GM12878 (cell line): ENCODE results near the gene LINC00237. TPM values are rescaled to one million over a fixed set of nuclear protein-coding genes. Genes with fewer than 3 reads are reported as not detected.
A peak's percentile ranks its signal among the peaks of the same experiment; 100 is the strongest.

Source experiments
- BCL11A ChIP-seq: IDR thresholded peaks from 2 replicates; pipeline ENCODE4 v1.6.1; 2011; ENCODE audit warnings: low read depth, low read length
- CHD2 ChIP-seq: IDR thresholded peaks from 2 replicates; pipeline ENCODE4 v1.6.1; 2011; ENCODE audit warnings: low read depth, low read length, improper control_type of control experiment, borderline replicate concordance
- CHD4 ChIP-seq: fragments of 200-600 bp; sonication (generic); IDR thresholded peaks from 2 replicates; pipeline ENCODE4 v1.6.1; 2016; ENCODE audit warnings: mild to moderate bottlenecking
- EGR1 ChIP-seq, 2 experiments: IDR thresholded peaks; 1 replicate in 1 of 2; 2 replicates in 1 of 2; pipeline ENCODE4 v1.6.1; 2011 to 2012; ENCODE audit warnings: low read depth in 2 of 2, low read length in 2 of 2, borderline replicate concordance in 1 of 2, mild to moderate bottlenecking in 1 of 2, moderate library complexity in 1 of 2
- EP300 ChIP-seq, 2 experiments: fragments of 150-350 bp in 1 of 2; IDR thresholded peaks; 2 replicates each; pipeline ENCODE4 v1.6.1; 2011 to 2012; ENCODE audit warnings: low read depth in 2 of 2, low read length in 2 of 2, borderline replicate concordance in 1 of 2, improper control_type of control experiment in 1 of 2, inconsistent platforms in 1 of 2; ENCODE audit not compliant: control insufficient read depth in 1 of 2
- HCFC1 ChIP-seq: fragments of 150-350 bp; IDR thresholded peaks from 2 replicates; pipeline ENCODE4 v1.6.1; 2014; ENCODE audit warnings: low read length
- JUNB ChIP-seq: IDR thresholded peaks from 2 replicates; pipeline ENCODE4 v1.6.1; 2016; ENCODE audit warnings: antibody characterized with exemption, mild to moderate bottlenecking
- KAT2A ChIP-seq: conservative IDR thresholded peaks from 2 replicates; pipeline ENCODE4 v1.6.1; 2011; ENCODE audit warnings: low read depth, low read length; ENCODE audit not compliant: control insufficient read depth
- MTA2 ChIP-seq: fragments of 450-650 bp; IDR thresholded peaks from 2 replicates; pipeline ENCODE4 v1.6.1; 2016; ENCODE audit warnings: low read depth, mild to moderate bottlenecking, moderate library complexity
- MXI1 ChIP-seq: fragments of 150-350 bp; IDR thresholded peaks from 2 replicates; pipeline ENCODE4 v1.6.1; 2011; ENCODE audit warnings: low read depth, mild to moderate bottlenecking, inconsistent platforms, low read length, improper control_type of control experiment
- PML ChIP-seq: IDR thresholded peaks from 2 replicates; pipeline ENCODE4 v1.6.1; 2012; ENCODE audit warnings: low read length, inconsistent platforms
- RAD21 ChIP-seq: IDR thresholded peaks from 2 replicates; pipeline ENCODE4 v1.6.1; 2011; ENCODE audit warnings: mild to moderate bottlenecking, low read depth, low read length, moderate library complexity; ENCODE audit not compliant: insufficient read depth
- TBL1XR1 ChIP-seq: IDR thresholded peaks from 2 replicates; pipeline ENCODE4 v1.6.1; 2012; ENCODE audit warnings: low read depth, low read length, improper control_type of control experiment
- TCF12 ChIP-seq: IDR thresholded peaks from 2 replicates; pipeline ENCODE4 v1.6.1; 2011; ENCODE audit warnings: low read depth, mild to moderate bottlenecking, low read length
- YBX1 ChIP-seq: fragments of 450-650 bp; IDR thresholded peaks from 2 replicates; pipeline ENCODE4 v1.6.1; 2016; ENCODE audit warnings: antibody characterized with exemption
- ZNF207 ChIP-seq: fragments of 450-650 bp; IDR thresholded peaks from 2 replicates; pipeline ENCODE4 v1.6.1; 2014; ENCODE audit warnings: antibody characterized with exemption, mild to moderate bottlenecking, borderline replicate concordance
- ZNF24 ChIP-seq: fragments of 450-650 bp; IDR thresholded peaks from 2 replicates; pipeline ENCODE4 v1.6.1; 2017; ENCODE audit warnings: antibody characterized with exemption, mild to moderate bottlenecking
- polyA plus RNA-seq, 11 experiments: library from polyadenylated mRNA; depleted of rRNA in 4 of 11; unstranded in 6 of 11; stranded (reverse) in 5 of 11; fragments of >200 nt; fragmentation: Nextera tagmentation in 4 of 11; fragmentation: Illumina TruSeq in 1 of 11; extraction: Ambion mirVana in 4 of 11; extraction: Trizol in 1 of 11; gene quantifications; 1 replicate in 1 of 11; 2 replicates in 10 of 11; pipeline versions ENCODE4 v1.2.1 to v1.2.3, GENCODE V29; 2011 to 2016; ENCODE audit warnings: inconsistent platforms in 2 of 11, missing spikeins in 2 of 11, low read depth in 1 of 11
- total RNA-seq, 4 experiments: library from RNA; depleted of rRNA in 3 of 4; stranded (reverse); fragments of >200 nt in 3 of 4; fragmentation: Illumina TruSeq in 1 of 4; extraction: Trizol in 1 of 4; gene quantifications; 2 replicates each; pipeline versions ENCODE4 v1.2.1 to v1.2.3, GENCODE V29; 2013 to 2021
- TF ChIP-seq, protein P1 (sequence below), 3 experiments: IDR thresholded peaks in 2 of 3; conservative IDR thresholded peaks in 1 of 3; 2 replicates each; pipeline ENCODE4 v1.5.1; 2011; ENCODE audit warnings: low read depth in 3 of 3, low read length in 3 of 3, mild to moderate bottlenecking in 3 of 3, control low read depth in 2 of 3, moderate library complexity in 2 of 3, inconsistent platforms in 1 of 3, mixed read lengths in 1 of 3; ENCODE audit not compliant: control insufficient read depth in 2 of 3, insufficient read depth in 1 of 3; ENCODE audit errors: extremely low read depth in 1 of 3
- TF ChIP-seq, protein P2 (sequence below): fragments of 450-650 bp; IDR thresholded peaks from 2 replicates; pipeline ENCODE4 v1.6.1; 2017; ENCODE audit warnings: antibody characterized with exemption, mild to moderate bottlenecking, moderate library complexity
- TF ChIP-seq, protein P3 (sequence below): IDR thresholded peaks from 2 replicates; pipeline ENCODE4 v1.6.1; 2012; ENCODE audit warnings: low read depth, low read length, improper control_type of control experiment
- TF ChIP-seq, protein P4 (sequence below): fragments of 450-650 bp; IDR thresholded peaks from 2 replicates; pipeline ENCODE4 v1.6.1; 2017; ENCODE audit warnings: low read depth, mild to moderate bottlenecking, moderate library complexity

Gene LINC00237
- total and polyA plus RNA-seq, 10 of the 15 experiments (the other 5 are each of a cell fraction or from before 2014, with no cell fraction given), result not detected

- TF ChIP-seq, protein P1, sequence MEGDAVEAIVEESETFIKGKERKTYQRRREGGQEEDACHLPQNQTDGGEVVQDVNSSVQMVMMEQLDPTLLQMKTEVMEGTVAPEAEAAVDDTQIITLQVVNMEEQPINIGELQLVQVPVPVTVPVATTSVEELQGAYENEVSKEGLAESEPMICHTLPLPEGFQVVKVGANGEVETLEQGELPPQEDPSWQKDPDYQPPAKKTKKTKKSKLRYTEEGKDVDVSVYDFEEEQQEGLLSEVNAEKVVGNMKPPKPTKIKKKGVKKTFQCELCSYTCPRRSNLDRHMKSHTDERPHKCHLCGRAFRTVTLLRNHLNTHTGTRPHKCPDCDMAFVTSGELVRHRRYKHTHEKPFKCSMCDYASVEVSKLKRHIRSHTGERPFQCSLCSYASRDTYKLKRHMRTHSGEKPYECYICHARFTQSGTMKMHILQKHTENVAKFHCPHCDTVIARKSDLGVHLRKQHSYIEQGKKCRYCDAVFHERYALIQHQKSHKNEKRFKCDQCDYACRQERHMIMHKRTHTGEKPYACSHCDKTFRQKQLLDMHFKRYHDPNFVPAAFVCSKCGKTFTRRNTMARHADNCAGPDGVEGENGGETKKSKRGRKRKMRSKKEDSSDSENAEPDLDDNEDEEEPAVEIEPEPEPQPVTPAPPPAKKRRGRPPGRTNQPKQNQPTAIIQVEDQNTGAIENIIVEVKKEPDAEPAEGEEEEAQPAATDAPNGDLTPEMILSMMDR (IDR thresholded peaks at IDR 0.05 in 2 of 3, conservative IDR thresholded peaks at IDR 0.05 in 1 of 3; ENCODE audit: control insufficient read depth in 2 of 3, extremely low read depth in 1 of 3, insufficient read depth in 1 of 3, low read depth in 3 of 3, low read length in 3 of 3), result peak; percentile 28 to 58 (median 38); a peak in 5 of 6 replicates
- TF ChIP-seq ZNF24, result no peak
- no peak for TF ChIP-seq BCL11A
- TF ChIP-seq HCFC1, result peak; percentile 32; the same call in 1 of the 2 replicates
- TF ChIP-seq CHD2, result peak; percentile 64
- TF ChIP-seq KAT2A, result no peak
- TF ChIP-seq, protein P2, sequence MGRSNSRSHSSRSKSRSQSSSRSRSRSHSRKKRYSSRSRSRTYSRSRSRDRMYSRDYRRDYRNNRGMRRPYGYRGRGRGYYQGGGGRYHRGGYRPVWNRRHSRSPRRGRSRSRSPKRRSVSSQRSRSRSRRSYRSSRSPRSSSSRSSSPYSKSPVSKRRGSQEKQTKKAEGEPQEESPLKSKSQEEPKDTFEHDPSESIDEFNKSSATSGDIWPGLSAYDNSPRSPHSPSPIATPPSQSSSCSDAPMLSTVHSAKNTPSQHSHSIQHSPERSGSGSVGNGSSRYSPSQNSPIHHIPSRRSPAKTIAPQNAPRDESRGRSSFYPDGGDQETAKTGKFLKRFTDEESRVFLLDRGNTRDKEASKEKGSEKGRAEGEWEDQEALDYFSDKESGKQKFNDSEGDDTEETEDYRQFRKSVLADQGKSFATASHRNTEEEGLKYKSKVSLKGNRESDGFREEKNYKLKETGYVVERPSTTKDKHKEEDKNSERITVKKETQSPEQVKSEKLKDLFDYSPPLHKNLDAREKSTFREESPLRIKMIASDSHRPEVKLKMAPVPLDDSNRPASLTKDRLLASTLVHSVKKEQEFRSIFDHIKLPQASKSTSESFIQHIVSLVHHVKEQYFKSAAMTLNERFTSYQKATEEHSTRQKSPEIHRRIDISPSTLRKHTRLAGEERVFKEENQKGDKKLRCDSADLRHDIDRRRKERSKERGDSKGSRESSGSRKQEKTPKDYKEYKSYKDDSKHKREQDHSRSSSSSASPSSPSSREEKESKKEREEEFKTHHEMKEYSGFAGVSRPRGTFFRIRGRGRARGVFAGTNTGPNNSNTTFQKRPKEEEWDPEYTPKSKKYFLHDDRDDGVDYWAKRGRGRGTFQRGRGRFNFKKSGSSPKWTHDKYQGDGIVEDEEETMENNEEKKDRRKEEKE, result no peak
- peak; percentile 39; the same call in 1 of the 2 replicates for TF ChIP-seq TCF12
- no peak for TF ChIP-seq MTA2
- TF ChIP-seq EGR1 (IDR thresholded peaks at IDR 0.05; ENCODE audit: borderline replicate concordance in 1 of 2, low read depth in 2 of 2, low read length in 2 of 2), result peak in 1 of 2 experiments; percentile 10; a peak in 1 of 3 replicates
- TF ChIP-seq PML, result no peak
- no peak for TF ChIP-seq EP300 (IDR thresholded peaks at IDR 0.05; ENCODE audit: borderline replicate concordance in 1 of 2, control insufficient read depth in 1 of 2, low read depth in 2 of 2, low read length in 2 of 2)
- 0 out of 2 replicates have a peak, but pooled peaks have one; percentile 27 for TF ChIP-seq TBL1XR1
- TF ChIP-seq YBX1, result no peak
- TF ChIP-seq ZNF207, result no peak
- TF ChIP-seq CHD4, result no peak
- 0 out of 2 replicates have a peak, but pooled peaks have one; percentile 24 for TF ChIP-seq RAD21
- TF ChIP-seq, protein P3, sequence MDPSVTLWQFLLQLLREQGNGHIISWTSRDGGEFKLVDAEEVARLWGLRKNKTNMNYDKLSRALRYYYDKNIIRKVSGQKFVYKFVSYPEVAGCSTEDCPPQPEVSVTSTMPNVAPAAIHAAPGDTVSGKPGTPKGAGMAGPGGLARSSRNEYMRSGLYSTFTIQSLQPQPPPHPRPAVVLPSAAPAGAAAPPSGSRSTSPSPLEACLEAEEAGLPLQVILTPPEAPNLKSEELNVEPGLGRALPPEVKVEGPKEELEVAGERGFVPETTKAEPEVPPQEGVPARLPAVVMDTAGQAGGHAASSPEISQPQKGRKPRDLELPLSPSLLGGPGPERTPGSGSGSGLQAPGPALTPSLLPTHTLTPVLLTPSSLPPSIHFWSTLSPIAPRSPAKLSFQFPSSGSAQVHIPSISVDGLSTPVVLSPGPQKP, result no peak
- TF ChIP-seq, protein P4, sequence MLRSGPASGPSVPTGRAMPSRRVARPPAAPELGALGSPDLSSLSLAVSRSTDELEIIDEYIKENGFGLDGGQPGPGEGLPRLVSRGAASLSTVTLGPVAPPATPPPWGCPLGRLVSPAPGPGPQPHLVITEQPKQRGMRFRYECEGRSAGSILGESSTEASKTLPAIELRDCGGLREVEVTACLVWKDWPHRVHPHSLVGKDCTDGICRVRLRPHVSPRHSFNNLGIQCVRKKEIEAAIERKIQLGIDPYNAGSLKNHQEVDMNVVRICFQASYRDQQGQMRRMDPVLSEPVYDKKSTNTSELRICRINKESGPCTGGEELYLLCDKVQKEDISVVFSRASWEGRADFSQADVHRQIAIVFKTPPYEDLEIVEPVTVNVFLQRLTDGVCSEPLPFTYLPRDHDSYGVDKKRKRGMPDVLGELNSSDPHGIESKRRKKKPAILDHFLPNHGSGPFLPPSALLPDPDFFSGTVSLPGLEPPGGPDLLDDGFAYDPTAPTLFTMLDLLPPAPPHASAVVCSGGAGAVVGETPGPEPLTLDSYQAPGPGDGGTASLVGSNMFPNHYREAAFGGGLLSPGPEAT, result no peak
- TF ChIP-seq MXI1, result peak; percentile 71
- TF ChIP-seq JUNB, result no peak
Observed at GRCh38 chr20:21125849-21126580, 19.9 kb upstream of the LINC00237 start, which contains the start of gene KIZ (continued).
